GM12891 (cell line): ENCODE results near the gene SZT2.
"Not testable (repeated sequence)": the region's sequence is repeated elsewhere in the genome, so short reads cannot be mapped to it uniquely, and the experiment has no call there.

Experiments
- DNase-seq: peaks from one replicate; pipeline ENCODE4 v3.0.0; 2011; ENCODE audit warnings: low spot score; ENCODE audit not compliant: insufficient read length
- FAIRE-seq: peaks from 2 replicates; lab custom pipeline; 2011; peaks lifted over from hg19 to GRCh38; lab: Jason Lieb, UNC
- PAX5 ChIP-seq: IDR thresholded peaks from 2 replicates; pipeline ENCODE4 v1.6.1; 2011; ENCODE audit warnings: low read length, moderate library complexity, mild to moderate bottlenecking; ENCODE audit not compliant: insufficient read depth, severe bottlenecking
- POLR2A ChIP-seq: IDR thresholded peaks from 2 replicates; pipeline ENCODE4 v1.6.1; 2011; ENCODE audit warnings: low read depth, low read length, control low read depth
- POLR2AphosphoS5 ChIP-seq: IDR thresholded peaks from 2 replicates; pipeline ENCODE4 v1.6.1; 2011; ENCODE audit warnings: low read depth, low read length, control low read depth
- POU2F2 ChIP-seq: IDR thresholded peaks from 2 replicates; pipeline ENCODE4 v1.6.1; 2011; ENCODE audit warnings: low read depth, mild to moderate bottlenecking, control low read depth, low read length, moderate library complexity
- SPI1 ChIP-seq: IDR thresholded peaks from 2 replicates; pipeline ENCODE4 v1.6.1; 2011; ENCODE audit warnings: low read depth, low read length, control low read depth
- TAF1 ChIP-seq: IDR thresholded peaks from 2 replicates; pipeline ENCODE4 v1.6.1; 2011; ENCODE audit warnings: low read depth, low read length, control low read depth

Gene SZT2

DNA sequence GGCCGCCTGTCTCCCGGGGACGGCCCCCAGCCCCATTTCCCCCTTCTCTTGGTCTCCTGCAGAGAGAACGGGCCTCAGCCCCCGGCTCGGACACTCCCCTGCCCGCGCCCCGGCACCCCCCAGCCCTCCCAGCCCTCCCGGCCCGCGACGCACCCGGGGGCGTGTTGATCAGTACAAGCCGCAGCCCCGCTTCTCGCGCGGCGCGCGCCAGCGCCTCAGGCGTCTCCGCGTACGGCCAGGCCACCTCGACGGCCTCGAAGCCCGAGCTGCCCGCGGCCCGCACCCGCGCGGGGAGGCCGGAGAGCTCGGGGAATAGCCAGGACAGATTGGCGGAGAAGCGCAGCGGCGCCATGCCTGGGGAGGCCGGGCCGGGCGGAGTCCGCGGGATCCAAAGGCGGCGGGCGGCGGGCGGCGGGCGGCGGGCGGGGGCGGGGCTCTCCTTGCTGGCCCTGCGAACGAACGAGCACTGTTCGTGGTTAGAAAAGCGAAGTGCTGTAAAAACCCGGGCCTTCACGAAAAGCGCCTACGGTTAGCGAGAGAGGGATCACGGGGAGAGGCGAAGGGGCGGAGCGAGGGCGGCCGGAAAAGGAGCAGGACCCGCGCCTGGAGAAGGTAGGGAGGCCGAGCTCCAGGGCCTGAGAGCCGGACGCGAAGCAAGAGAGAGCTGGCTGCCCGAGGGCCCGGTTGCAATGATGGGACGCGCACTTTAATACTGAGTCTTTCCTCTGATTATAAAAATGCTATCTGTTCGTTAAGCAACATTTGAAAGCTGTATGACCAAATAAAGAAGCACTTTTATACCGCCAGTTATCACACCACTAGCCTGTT lies 64.0 kb downstream of the SZT2 start, which contains the start of gene HYI:
Gene HYI, minus strand, starts transcription at position 490 of the 828 bp plus-strand sequence. Its CDS starts 138 bp downstream, at position 352.
- TF ChIP-seq PAX5 (no peak), SPI1 (no peak), TAF1 (no peak), POLR2AphosphoS5 (0 out of 2 replicates have a peak, but pooled peaks have one; percentile 33), POU2F2 (no peak), POLR2A (peak; percentile 13; the same call in 1 of the 2 replicates)
- FAIRE-seq (peak; percentile 71), DNase-seq (peak; percentile 63)

DNA sequence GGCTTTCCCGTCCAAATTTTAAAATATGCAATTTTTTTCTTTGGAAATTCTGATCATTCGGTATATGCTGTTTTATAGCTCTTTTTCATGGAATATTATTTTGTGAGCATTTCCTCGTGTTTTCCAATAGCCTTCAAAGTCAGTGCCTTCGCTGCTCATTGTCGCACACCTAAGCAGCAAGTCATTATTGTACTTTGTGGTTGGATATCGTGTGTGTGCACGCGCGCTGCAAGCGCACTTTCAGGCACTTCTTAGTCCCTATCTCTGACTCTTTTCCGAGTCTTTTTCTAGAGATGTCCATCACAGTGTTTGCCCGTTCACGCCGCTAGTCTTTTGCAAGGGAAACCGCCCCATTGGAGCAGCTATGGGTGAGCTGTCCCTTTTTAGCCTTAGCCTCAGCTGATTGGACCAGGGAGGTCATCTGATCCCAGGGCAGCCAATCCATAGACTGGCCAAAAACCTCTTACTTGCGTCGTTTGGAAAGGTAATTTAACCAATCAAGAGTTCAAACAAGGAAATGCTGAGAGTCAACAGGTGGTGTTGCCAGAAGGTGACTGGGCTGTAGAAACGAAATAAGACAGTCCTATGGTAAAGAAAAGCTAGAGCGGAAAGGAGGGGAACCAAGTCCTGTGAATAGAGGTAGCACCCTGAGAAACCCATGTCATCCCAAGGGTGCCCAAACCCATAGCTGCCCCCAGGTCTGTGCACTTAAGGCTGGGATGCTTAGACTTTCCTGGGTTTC lies 64.7 kb downstream of the SZT2 start:
- DNase-seq (peak; percentile 73), FAIRE-seq (peak; percentile 95)
- peak; percentile 45; the same call in 1 of the 2 replicates for TF ChIP-seq POLR2A
- no peak for TF ChIP-seq TAF1

DNA sequence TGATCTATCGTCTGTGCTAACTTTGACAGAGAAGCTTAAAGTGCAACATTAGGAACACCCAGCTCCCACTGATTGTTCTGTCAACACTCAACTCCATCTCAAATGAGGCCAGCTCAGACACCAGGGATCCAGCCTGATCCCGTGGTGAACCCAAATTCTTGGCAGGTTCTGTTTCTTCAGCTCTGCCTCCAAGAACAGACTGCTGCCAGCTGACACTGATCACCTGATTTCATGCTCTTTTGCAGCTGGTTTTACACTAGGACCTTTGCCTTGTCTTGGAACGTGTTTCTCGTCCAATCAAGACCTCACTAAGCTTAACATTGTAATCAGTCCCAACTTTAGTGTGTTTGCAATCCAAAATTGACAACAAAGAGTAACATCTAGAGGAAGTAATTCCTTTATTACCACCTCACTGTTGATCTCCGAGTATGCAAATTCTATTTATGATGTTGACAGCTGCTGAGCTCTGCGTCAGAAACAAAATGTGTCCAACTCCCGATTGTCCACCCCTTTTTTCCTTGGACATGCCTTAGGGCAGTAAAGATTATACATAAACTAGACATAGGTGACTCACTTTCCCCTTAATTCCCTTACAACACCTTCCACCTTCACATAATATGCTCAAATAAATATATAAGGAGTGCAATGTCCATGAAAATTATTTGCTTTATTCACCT lies 65.7 kb downstream of the SZT2 start:
- FAIRE-seq: no peak
- DNase-seq: no peak
- TF ChIP-seq POLR2AphosphoS5 (no peak), PAX5 (no peak)

DNA sequence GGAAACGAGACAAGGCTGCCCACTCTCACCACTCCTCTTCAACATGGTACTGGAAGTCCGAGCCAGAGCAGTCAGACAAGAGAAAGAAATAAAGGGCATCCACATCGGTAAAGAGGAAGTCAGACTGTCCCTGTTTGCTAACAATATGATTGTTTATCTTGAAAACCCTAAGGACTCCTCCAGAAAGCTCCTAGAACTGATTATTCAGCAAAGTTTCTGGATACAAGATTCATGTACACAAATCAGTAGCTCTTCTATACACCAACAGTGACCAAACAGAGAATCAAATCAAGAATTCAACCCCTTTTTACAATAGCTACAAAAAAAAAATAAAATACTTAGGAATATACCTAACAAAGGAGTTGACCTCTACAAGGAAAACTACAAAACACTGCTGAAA lies 68.7 kb downstream of the SZT2 start:
- FAIRE-seq, DNase-seq: not testable (repeated sequence)

DNA sequence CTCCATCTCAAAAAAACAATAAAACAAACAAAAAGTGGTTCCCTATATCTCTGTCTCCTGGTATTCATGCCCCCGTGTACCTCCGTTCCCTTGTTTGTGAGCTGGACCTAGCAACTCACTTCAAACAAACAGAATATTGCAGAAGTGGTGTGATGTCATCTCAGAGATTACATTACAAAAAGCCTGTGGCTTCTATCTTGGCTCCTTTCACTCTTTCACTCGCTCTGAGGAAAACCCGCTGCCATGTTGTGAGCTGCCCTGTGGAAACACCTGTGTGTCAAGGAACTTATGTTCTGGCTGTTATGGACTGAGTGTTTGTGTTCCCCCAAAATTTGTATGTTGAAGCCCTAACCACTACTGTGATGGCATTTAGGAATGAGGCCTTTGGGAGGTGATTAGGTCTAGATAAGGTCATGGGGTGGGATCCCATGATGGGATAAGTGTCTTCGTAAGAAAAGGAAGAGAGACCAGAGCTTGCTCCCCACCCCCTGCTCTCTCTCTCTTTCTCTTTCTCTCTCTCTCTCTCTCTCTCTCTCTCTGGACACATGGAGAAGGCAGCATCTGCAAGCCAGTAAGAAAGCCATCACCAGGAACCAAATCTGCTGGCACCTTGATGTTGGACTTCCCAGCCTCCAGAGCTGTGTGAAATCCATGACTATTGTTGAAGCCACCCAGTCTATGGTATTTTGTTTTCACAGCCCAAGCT lies 71.4 kb downstream of the SZT2 start:
- FAIRE-seq (no peak), DNase-seq (no peak)
- TF ChIP-seq POLR2A: no peak
- TF ChIP-seq POLR2AphosphoS5: no peak
- TF ChIP-seq PAX5: no peak
- TF ChIP-seq SPI1: no peak
- TF ChIP-seq POU2F2: no peak
- no peak for TF ChIP-seq TAF1

DNA sequence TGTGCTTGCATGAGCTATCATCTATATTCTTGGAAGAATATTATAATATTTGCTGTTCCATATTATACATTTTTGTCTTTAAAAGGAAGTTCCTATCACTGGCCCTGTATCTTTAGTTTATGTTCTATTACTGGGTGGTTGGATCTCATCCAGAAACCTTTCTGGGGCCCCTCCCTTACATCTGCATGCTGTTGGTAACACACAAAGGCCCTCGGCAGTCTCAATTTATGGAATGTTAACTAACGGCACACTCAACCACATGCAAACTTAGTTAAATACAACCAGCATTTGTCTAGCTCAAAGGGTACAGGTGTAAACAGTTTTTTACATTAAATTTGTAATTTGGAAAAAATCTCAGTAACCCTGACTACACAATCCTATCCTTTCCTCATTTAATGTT lies 73.8 kb downstream of the SZT2 start:
- no peak for FAIRE-seq
- TF ChIP-seq TAF1: no peak
- no peak for TF ChIP-seq PAX5
- no peak for TF ChIP-seq POLR2A
- no peak for TF ChIP-seq SPI1
- TF ChIP-seq POLR2AphosphoS5: no peak
- no peak for TF ChIP-seq POU2F2
- DNase-seq: no peak

DNA sequence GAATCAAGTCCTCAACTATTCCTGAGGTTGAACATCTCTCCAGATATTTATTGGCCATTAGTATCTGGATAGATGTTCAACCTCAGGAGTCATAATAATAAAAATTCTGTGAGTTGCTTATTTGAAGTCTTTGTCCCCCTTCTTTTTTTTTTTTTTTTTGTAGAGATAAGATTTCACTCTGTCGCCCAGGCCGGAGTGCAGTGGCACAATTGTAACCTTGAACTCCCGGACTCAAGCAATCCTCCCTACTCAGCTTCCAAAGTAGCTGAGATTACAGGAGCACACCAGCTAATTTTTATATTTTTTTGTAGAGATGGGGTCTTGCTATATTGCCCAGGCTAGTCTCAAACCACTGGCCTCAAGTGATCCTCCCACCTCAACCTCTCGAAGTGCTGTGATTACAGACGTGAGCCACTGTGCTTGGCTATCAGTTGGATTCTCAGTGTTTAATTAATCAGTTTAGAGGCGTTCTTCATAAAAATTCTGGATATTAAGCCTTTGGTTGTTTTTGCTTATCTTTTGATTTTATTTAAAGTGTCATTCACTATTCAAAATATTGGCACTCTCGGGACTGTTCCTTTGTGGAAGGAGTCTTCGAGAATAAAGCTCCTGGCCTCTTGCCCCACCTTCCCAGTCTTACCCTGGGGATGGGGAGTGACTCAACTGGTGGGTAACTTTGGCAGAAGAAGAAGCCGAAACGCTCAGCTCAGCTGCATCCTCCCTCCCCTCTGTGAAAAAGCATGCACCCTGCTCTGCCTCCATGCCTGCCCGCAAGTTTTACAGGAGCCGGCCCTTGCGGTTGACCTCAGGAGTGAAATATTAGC lies 75.2 kb downstream of the SZT2 start:
- TF ChIP-seq SPI1 (no peak), POLR2AphosphoS5 (no peak), PAX5 (no peak), POLR2A (no peak), TAF1 (no peak), POU2F2 (no peak)
- FAIRE-seq: no peak
- no peak for DNase-seq

DNA sequence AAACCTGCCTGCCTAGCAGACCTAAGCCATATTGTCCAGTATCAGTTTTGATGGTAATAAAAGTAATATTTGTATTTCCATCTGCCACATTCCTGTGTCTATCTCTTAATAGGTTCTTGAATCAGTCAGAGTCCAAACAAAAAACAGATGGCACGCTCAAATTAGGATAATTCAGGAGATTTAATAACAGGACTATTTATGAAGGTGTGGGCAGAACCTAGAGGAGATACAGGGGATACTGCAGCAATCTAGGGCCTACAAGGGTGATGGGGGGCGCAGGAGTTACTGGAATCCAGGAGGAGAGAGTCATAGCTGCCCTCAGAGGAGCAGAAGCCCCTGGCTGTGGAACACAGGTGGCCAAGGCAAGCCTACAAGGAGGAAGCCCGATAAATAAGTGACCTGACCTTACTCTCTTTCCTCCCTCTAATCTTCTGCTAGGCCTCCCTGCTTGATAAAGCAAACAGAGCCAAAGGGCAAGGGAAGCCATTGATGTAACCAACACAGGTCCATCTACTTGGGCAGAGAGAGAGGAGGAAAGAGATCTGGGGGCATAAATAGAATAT lies 75.9 kb downstream of the SZT2 start:
- no peak for FAIRE-seq
- TF ChIP-seq PAX5 (no peak), TAF1 (no peak), POLR2AphosphoS5 (no peak), SPI1 (no peak), POLR2A (no peak), POU2F2 (no peak)
- no peak for DNase-seq
